Measurements from ENCODE around the gene TSPAN2. TPM values are rescaled to one million over a fixed set of nuclear protein-coding genes. Genes with fewer than 3 reads are reported as not detected.

TSPAN2 gene
- polyA plus RNA-seq, 1 experiment = 3.9 TPM

DNA sequence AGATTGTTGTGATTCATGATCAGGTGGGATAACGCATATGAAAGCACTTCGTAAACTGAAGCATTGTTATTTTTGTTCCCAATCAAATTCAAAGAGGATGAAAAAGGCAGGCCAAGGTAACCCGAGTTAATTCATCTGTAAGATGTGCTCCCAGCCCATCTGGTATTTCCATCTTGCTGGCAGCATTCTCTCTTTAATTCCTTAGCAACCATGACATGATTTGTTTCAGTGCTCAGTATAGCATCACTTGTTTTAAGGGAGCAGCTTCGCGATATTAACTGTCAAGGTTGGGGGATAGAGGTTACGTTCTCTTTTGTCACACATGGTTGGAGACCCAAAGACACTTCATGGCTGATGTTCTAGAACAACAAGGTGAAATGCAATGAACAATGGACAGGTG lies 6.4 kb downstream of the TSPAN2 start:
- no peak for DNase-seq (ENCODE audit: low read depth)
- ChIA-PET POLR2A (no interaction called here), CTCF (no interaction called here)
- peaks cover 2% of the 10 kb centered on the region; the same call in 1 of the 2 replicates for H3K27me3 ChIP-seq (ENCODE audit: control insufficient read depth, insufficient read depth, low read length)
- TF ChIP-seq, protein P1, sequence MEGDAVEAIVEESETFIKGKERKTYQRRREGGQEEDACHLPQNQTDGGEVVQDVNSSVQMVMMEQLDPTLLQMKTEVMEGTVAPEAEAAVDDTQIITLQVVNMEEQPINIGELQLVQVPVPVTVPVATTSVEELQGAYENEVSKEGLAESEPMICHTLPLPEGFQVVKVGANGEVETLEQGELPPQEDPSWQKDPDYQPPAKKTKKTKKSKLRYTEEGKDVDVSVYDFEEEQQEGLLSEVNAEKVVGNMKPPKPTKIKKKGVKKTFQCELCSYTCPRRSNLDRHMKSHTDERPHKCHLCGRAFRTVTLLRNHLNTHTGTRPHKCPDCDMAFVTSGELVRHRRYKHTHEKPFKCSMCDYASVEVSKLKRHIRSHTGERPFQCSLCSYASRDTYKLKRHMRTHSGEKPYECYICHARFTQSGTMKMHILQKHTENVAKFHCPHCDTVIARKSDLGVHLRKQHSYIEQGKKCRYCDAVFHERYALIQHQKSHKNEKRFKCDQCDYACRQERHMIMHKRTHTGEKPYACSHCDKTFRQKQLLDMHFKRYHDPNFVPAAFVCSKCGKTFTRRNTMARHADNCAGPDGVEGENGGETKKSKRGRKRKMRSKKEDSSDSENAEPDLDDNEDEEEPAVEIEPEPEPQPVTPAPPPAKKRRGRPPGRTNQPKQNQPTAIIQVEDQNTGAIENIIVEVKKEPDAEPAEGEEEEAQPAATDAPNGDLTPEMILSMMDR (IDR thresholded peaks at IDR 0.05; ENCODE audit: insufficient read depth, low read depth, low read length) = no peak
- H3K36me3 ChIP-seq (ENCODE audit: control insufficient read depth, insufficient read depth, low read length) = no peaks in the 10 kb centered on the region
- no peak overlapping the region for H3K4me3 ChIP-seq (ENCODE audit: low read depth, low read length)

GRCh38 chr1:115078708-115079107 lies 10.6 kb downstream of the TSPAN2 start:
- no peak for DNase-seq (ENCODE audit: low read depth)
- CTCF ChIA-PET = interaction anchor here (2.8 kb wide), 1 partner anchor 10 kb away, joined by 17 read pairs; the partner anchor contains the start of gene TSPAN2
- Histone ChIP-seq H3K4me3 (ENCODE audit: low read depth, low read length) (no peak overlapping the region), H3K27me3 (ENCODE audit: control insufficient read depth, insufficient read depth, low read length) (peaks cover 6% of the 10 kb centered on the region; the same call in 1 of the 2 replicates), H3K36me3 (ENCODE audit: control insufficient read depth, insufficient read depth, low read length) (no peaks in the 10 kb centered on the region)
- POLR2A ChIA-PET = no interaction called here
- TF ChIP-seq, protein P1 (IDR thresholded peaks at IDR 0.05; ENCODE audit: insufficient read depth, low read depth, low read length) = no peak

DNA sequence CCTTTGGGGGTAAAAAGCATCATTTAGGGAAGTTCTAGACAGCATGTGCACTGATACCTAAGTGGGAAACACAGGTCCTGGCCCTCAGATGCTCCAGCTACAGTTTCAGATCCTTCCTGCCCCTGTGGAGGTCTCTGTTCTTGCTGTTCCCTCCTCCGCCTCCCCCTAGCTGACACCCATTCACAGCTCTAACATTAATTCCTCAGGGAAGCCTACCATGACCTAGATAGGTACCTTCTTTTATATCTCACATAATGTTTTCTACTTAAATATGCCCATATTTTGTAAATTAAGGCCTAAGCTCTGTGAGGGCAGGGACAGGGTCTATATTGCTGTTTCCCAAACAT lies 11.3 kb downstream of the TSPAN2 start:
- CTCF ChIA-PET = interaction anchor here (1.0 to 2.8 kb wide), 3 partner anchors 10 to 25 kb away, joined by 3 to 17 read pairs (median 4); partner anchors contain the start of gene TSPAN2
- TF ChIP-seq, protein P1 (IDR thresholded peaks at IDR 0.05; ENCODE audit: insufficient read depth, low read depth, low read length) = no peak
- H3K27me3 ChIP-seq (ENCODE audit: control insufficient read depth, insufficient read depth, low read length) = peaks cover 4% of the 10 kb centered on the region; the same call in 1 of the 2 replicates
- DNase-seq (ENCODE audit: low read depth) = no peak
- no peak overlapping the region for H3K4me3 ChIP-seq (ENCODE audit: low read depth, low read length)
- POLR2A ChIA-PET = no interaction called here
- H3K36me3 ChIP-seq (ENCODE audit: control insufficient read depth, insufficient read depth, low read length) = no peaks in the 10 kb centered on the region

DNA sequence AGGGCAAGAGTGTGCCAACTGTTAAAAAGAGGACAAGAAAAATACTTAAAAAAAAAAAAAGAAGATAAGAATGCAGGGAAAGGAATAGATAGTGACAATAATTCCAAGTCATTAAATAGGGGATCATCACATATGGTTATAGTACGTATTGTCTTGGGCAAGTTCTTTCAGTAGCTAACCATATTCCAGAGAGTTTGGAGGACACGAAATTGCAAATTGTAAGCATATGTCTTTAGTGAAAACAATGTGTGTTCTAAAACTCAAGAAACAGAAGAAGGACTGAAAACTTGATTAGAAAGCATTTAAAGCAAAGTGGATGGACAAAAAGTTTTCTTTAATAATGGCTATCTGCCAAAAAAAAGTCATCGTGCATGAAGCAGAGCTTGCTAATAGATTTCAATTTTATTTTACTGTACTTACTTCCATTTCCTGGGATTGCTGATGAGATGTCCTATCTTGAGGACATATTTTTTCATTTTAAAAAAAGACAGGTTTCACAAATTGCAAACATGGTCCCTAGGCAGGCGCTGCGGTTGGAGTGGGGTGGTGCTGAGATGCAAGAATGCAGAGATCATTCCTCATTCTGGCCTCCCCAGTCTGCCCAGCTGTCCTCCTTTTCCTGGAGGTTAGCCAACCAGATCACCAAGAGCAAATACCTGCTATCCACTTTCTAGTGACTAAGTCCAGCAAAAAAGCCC lies 11.9 kb downstream of the TSPAN2 start:
- H3K36me3 ChIP-seq (ENCODE audit: control insufficient read depth, insufficient read depth, low read length) = no peaks in the 10 kb centered on the region
- ChIA-PET POLR2A (interaction anchor here (0.8 kb wide), 1 partner anchor 84 kb away, joined by 14 read pairs; no protein-coding TSS in a partner anchor), CTCF (interaction anchor here (0.8 to 2.8 kb wide), 4 partner anchors 11 to 24 kb away, joined by 3 to 17 read pairs (median 4); partner anchors contain the start of gene TSPAN2)
- TF ChIP-seq, protein P1 (IDR thresholded peaks at IDR 0.05; ENCODE audit: insufficient read depth, low read depth, low read length) = no peak
- no peak for DNase-seq (ENCODE audit: low read depth)
- H3K4me3 ChIP-seq (ENCODE audit: low read depth, low read length) = no peak overlapping the region
- peaks cover 4% of the 10 kb centered on the region; the same call in 1 of the 2 replicates for H3K27me3 ChIP-seq (ENCODE audit: control insufficient read depth, insufficient read depth, low read length)

- ChIA-PET CTCF (no interaction called here), POLR2A (interaction anchor here (0.8 kb wide), 1 partner anchor 83 kb away, joined by 14 read pairs; no protein-coding TSS in a partner anchor)
- no peak for DNase-seq (ENCODE audit: low read depth)
- Histone ChIP-seq H3K36me3 (ENCODE audit: control insufficient read depth, insufficient read depth, low read length) (no peaks in the 10 kb centered on the region), H3K27me3 (ENCODE audit: control insufficient read depth, insufficient read depth, low read length) (peaks cover 4% of the 10 kb centered on the region; the same call in 1 of the 2 replicates), H3K4me3 (ENCODE audit: low read depth, low read length) (no peak overlapping the region)
- TF ChIP-seq, protein P1 (IDR thresholded peaks at IDR 0.05; ENCODE audit: insufficient read depth, low read depth, low read length) = no peak
These were observed 12.9 kb downstream of the TSPAN2 start for GRCh38 chr1:115076384-115076915.
